Measurements from ENCODE around the gene MB21D2. TPM values are rescaled to one million over a fixed set of nuclear protein-coding genes. Genes with fewer than 3 reads are reported as not detected.

The MB21D2 gene
- total RNA-seq, 1 donor from 2014 or later, result 13.4 TPM

GRCh38 chr3:192843119-192843518, 74.5 kb downstream of the MB21D2 start:
- no peaks in the 10 kb centered on the region for H3K36me3 Mint-ChIP-seq (ENCODE audit: insufficient read depth)
- no peak for TF ChIP-seq CTCF (IDR thresholded peaks at IDR 0.05; ENCODE audit: unreplicated experiment)
- peak overlapping the region; percentile 40 for H3K27ac Mint-ChIP-seq
- H3K27me3 Mint-ChIP-seq, result no peaks in the 10 kb centered on the region
- peaks cover 16% of the 10 kb centered on the region for H3K4me1 Mint-ChIP-seq (ENCODE audit: low read depth)
- no peak for DNase-seq (ENCODE audit: low spot score, unreplicated experiment)
- no peak overlapping the region for H3K4me3 Mint-ChIP-seq (ENCODE audit: low read depth)
- H3K9me3 Mint-ChIP-seq (ENCODE audit: low read depth), result no peaks in the 10 kb centered on the region

GRCh38 chr3:192842711-192843110, 74.9 kb downstream of the MB21D2 start:
- no peak for DNase-seq (ENCODE audit: low spot score, unreplicated experiment)
- H3K9me3 Mint-ChIP-seq (ENCODE audit: low read depth), result no peaks in the 10 kb centered on the region
- no peak for TF ChIP-seq CTCF (IDR thresholded peaks at IDR 0.05; ENCODE audit: unreplicated experiment)
- H3K4me1 Mint-ChIP-seq (ENCODE audit: low read depth), result peaks cover 16% of the 10 kb centered on the region
- no peak overlapping the region for H3K4me3 Mint-ChIP-seq (ENCODE audit: low read depth)
- H3K36me3 Mint-ChIP-seq (ENCODE audit: insufficient read depth), result no peaks in the 10 kb centered on the region
- H3K27ac Mint-ChIP-seq, result peak overlapping the region; percentile 40
- H3K27me3 Mint-ChIP-seq, result no peaks in the 10 kb centered on the region

GRCh38 chr3:192842138-192842537, 75.5 kb downstream of the MB21D2 start:
- no peaks in the 10 kb centered on the region for H3K36me3 Mint-ChIP-seq (ENCODE audit: insufficient read depth)
- no peaks in the 10 kb centered on the region for H3K27me3 Mint-ChIP-seq
- DNase-seq (ENCODE audit: low spot score, unreplicated experiment), result no peak
- TF ChIP-seq CTCF (IDR thresholded peaks at IDR 0.05; ENCODE audit: unreplicated experiment), result no peak
- H3K4me1 Mint-ChIP-seq (ENCODE audit: low read depth), result peaks cover 19% of the 10 kb centered on the region
- H3K27ac Mint-ChIP-seq, result no peak overlapping the region
- no peak overlapping the region for H3K4me3 Mint-ChIP-seq (ENCODE audit: low read depth)
- no peaks in the 10 kb centered on the region for H3K9me3 Mint-ChIP-seq (ENCODE audit: low read depth)

DNA sequence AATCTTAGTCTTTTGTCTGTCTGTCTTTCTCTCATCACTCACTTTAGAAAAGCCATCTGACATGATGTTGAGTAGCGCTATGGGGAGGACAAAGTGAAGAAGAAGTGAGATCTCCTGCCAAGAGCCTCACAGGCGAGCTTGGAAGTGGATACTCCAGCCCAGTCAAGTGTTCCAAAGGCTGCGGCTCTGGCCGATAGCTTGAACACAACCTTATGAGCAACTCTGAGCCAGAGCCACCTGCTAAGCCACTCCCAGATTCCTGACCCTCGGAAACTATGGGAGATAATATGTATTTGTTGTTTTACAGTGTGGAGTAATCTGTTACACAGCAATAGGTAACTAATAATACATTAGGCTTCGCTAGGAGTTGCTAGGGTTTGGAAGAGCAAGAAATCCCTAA, 76.2 kb downstream of the MB21D2 start:
- Mint-ChIP-seq H3K4me1 (ENCODE audit: low read depth) (peaks cover 26% of the 10 kb centered on the region), H3K27me3 (no peaks in the 10 kb centered on the region), H3K36me3 (ENCODE audit: insufficient read depth) (no peaks in the 10 kb centered on the region), H3K27ac (peak overlapping the region; percentile 39), H3K4me3 (ENCODE audit: low read depth) (no peak overlapping the region), H3K9me3 (ENCODE audit: low read depth) (no peaks in the 10 kb centered on the region)
- TF ChIP-seq CTCF (IDR thresholded peaks at IDR 0.05; ENCODE audit: unreplicated experiment), result no peak
- no peak for DNase-seq (ENCODE audit: low spot score, unreplicated experiment)

GRCh38 chr3:192840143-192840836, 77.4 kb downstream of the MB21D2 start:
- no peak for DNase-seq (ENCODE audit: low spot score, unreplicated experiment)
- Mint-ChIP-seq H3K4me1 (ENCODE audit: low read depth) (peaks cover 35% of the 10 kb centered on the region), H3K27ac (no peak overlapping the region), H3K4me3 (ENCODE audit: low read depth) (no peak overlapping the region), H3K9me3 (ENCODE audit: low read depth) (no peaks in the 10 kb centered on the region), H3K36me3 (ENCODE audit: insufficient read depth) (no peaks in the 10 kb centered on the region), H3K27me3 (no peaks in the 10 kb centered on the region)
- TF ChIP-seq CTCF (IDR thresholded peaks at IDR 0.05; ENCODE audit: unreplicated experiment), result no peak
